HG03196 (cell line): ENCODE measurements around the gene LINGO3.

Experiments
- ATAC-seq: cut with Tn5 transposase; IDR thresholded peaks from one replicate; pipeline ENCODE4 v1.9.1; 2021; ENCODE audit not compliant: unreplicated experiment

The LINGO3 gene

DNA sequence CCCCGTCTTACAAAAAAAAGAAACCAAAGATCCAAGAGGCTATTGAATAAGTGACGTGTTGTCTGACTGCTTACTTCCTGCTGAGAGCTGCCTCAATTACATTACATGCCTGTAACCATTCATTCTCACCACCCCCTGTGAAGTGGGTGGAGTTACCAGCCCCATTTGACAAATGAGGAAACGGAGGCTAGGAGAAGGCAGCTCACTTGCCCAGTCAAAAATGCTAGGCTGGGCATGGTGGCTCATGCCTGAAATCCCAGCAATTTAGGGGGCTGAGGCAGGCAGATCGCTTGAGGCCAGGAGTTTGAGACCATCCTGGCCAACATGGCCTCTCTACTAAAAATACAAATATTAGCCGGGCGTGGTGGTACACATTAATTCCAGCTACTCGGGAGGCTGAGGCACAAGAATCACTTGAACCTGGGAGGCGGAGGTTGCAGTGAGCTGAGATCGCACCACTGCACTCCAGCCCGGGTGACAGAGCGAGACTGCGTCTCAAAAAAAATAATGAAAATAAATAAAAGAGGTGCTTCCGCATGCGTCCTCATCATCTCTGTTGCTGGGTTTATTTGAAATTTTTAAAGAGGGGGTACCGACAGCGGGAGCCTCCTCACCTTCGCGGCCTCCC, 19.9 kb upstream of the LINGO3 start:
- no peak for ATAC-seq

GRCh38 chr19:2326699-2327360, 18.9 kb upstream of the LINGO3 start:
- ATAC-seq = no peak

DNA sequence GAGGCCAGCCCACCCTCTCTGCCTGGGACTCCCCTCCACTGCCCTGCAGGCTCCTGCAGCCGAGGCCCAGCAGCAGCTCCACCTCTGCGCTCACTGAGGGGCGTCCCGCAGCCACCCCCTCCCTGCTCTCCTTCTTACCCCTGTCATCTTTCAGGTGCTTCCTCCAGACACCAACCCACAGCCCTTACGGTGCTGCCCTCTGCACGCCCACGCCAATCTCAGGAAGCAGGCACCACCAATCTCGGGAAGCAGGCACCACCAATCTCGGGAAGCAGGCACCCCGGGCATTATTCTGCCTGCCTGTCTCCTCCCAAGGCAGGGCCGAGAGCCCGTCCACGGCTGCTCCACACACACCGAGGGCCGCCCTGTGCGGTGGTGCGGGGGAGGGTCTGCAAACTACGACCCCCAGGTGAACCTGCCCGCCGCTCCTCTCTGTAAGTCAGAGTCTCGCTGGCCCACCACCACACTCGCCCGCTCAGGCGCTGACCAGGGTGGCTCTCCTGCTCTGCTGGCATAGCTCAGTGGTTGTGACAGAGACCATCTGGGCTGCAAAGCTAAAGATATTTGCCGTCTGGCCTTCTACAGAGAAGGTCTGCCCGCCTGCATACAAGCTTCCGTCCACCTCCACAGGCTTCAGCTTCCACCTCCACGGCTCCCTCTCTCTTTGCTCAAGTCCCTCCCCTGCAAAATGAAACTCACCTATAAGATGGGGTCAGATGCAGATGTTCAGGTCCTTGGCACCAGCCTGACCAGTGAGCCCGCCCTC, 17.5 kb upstream of the LINGO3 start:
- ATAC-seq = no peak

DNA sequence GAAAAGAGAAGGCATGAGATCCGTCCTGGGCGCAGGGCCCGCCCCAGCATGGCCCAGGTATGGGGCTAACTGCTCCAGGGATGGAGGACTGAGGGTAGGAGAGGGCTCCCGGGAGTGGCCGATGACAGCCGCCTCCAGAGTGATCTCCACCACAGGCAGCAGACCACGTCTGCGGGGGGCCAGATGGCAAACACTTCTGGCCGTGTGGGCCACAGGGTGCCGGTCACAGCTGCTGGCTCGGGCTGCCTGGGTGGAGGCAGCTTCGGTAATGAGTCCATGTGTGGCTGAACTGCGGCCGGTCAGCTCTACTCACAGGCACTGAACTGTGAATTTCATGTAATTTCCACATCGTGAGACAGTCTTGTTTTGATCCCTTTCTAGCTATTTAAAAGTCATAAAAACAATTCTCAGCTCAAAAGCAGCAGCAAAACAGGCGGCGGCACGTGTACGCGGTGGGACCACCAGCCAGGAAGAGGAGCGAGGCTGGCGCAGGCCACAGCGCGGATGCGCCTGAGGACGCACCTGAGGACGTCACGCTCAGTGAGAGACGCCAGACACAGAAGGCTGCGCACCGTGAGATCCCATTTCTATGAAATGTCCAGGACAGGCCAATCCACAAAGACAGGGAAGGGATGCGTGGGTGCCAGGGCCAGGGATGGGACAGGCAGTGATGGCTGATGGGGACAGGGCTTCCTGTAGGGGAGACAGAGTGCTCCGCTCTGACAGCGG, 16.4 kb upstream of the LINGO3 start:
- no peak for ATAC-seq

DNA sequence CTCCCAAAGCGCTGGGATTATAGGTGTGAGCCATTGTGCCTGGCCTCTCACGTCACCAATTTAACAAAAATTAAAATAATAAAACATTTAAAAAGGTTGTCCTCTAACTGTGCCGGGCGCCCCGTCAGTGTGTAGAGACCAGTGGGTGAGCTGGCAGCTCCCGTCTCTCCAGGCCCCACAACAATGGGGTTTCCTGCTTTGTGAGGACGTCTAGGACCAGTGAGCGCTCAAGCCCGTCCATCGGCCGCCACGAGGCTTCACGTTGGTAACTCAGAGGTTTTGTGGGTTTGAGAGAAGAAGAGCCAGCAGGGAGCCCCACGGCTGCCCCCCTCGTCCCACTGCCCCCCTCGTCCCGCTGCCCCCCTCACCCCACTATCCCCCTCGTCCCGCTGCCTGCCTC, 15.8 kb upstream of the LINGO3 start:
- no peak for ATAC-seq

- no peak for ATAC-seq
These were observed 13.8 kb upstream of the LINGO3 start for GRCh38 chr19:2321565-2322283.

GRCh38 chr19:2320939-2321338, 13.0 kb upstream of the LINGO3 start:
- no peak for ATAC-seq

- ATAC-seq = no peak
These were observed 12.1 kb upstream of the LINGO3 start for GRCh38 chr19:2320049-2320448.

- no peak for ATAC-seq
These were observed 11.6 kb upstream of the LINGO3 start for GRCh38 chr19:2319551-2319950.

- ATAC-seq = no peak
These were observed 11.0 kb upstream of the LINGO3 start for GRCh38 chr19:2318923-2319322.

- no peak for ATAC-seq
These were observed 9.8 kb upstream of the LINGO3 start for GRCh38 chr19:2317756-2318155.

DNA sequence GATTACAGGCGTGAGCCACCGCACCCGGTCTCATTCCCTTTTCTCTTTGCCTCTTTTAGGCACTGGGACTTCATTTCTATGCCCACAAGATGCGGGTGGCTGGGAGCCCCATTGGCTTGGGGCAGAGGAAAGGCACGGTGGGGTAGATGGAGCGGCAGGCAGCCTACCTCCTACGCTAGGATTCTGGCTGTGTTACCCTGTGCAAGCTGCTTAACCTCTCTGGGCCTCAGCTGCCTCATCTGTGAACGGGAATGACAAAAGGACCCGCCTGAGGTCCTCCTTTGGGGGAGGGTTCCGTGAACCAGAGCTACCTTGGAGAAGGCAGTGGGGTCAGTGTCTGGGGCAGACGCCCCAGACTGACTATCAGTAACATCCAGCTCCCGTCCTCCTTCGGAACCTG, 9.3 kb upstream of the LINGO3 start:
- ATAC-seq = no peak

GRCh38 chr19:2315818-2316353, 7.9 kb upstream of the LINGO3 start:
- no peak for ATAC-seq

- no peak for ATAC-seq
These were observed 7.3 kb upstream of the LINGO3 start for GRCh38 chr19:2315121-2315817.

GRCh38 chr19:2312820-2313501, 5.0 kb upstream of the LINGO3 start:
- ATAC-seq = no peak

DNA sequence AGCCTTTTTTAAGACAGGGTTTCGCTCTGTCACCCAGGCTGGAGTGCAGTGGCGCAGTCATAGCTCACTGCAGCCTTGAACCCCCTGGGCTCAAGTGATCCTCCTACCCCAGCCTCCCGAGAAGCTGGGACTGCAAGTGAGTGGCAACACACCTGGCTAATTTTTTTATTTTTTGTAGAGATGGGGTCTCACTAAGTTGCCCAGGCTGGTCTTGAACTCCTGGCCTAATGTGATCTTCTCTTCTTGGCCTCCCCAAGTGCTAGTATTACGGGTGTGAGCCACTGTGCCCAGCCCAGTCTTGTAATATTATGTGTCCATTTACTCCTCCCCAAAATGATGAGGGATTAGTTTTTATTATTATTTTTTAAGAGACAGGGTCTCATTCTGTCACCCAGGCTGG, 3.1 kb upstream of the LINGO3 start:
- ATAC-seq = no peak

DNA sequence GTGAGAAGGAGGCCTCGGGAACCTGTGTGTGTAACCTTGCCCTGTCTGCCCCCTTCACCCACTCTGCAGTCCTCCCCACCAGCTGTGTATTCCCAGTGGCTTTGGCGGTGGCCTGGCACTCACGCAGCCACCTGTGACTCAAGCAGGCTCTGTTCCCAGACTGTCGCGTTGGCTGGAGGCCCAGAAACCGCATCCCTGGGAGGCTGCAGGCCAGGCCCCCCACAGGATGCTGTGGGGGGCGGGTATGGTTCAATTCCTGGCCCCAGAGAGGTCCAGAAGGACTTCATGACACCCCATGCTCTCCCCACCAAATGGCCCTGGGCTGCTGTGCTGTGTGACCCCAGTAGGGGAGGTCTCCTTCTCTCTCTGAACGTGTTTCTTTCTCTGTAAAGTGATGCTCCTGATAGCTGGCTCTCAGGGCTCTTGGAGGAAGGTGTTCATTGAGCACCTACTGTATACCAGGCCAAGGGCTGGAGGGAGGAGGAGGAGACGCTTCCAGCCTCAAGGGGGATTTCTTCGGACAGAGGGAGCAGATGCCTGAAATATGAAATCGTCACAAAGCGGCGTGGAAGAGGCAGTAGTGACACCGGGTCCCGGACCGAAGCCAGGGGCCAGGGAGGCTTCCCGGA, 1.9 kb upstream of the LINGO3 start:
- no peak for ATAC-seq

- ATAC-seq = no peak
These were observed 389 bp downstream of the LINGO3 start for GRCh38 chr19:2307518-2308012.

- ATAC-seq = no peak
These were observed 983 bp downstream of the LINGO3 start for GRCh38 chr19:2306971-2307370.
